DND-41 (cell line): Measurements from ENCODE around the gene SLC39A11.

ENCODE experiments used
- ATAC-seq: fragments of 200-7000 bp; cut with Tn5 transposase; 3 replicates; pipeline ENCODE4 v1.9.1; 2021; ENCODE audit warnings: low read depth; ENCODE audit not compliant: insufficient read depth
- DNase-seq: peaks from one replicate; pipeline ENCODE4 v3.0.0-alpha.2; 2020
- H2AFZ ChIP-seq: 2 replicates; pipeline ENCODE4 v1.6.0; 2012; ENCODE audit warnings: low read depth, low read length
- H3K27ac ChIP-seq: 2 replicates; pipeline ENCODE4 v1.5.1; 2012; ENCODE audit warnings: low read length, inconsistent platforms
- H3K27me3 ChIP-seq: fragments of 200-600 bp; sonication (generic); 2 replicates; pipeline ENCODE4 v1.6.0; 2012; ENCODE audit warnings: low read length, mild to moderate bottlenecking, inconsistent platforms; ENCODE audit not compliant: insufficient read depth, poor library complexity
- H3K36me3 ChIP-seq: 2 replicates; pipeline ENCODE4 v1.5.1; 2012; ENCODE audit warnings: low read length, inconsistent platforms; ENCODE audit not compliant: insufficient read depth
- H3K4me1 ChIP-seq: 2 replicates; pipeline ENCODE4 v1.5.1; 2012; ENCODE audit warnings: mild to moderate bottlenecking, low read length; ENCODE audit not compliant: insufficient read depth
- H3K4me2 ChIP-seq: 2 replicates; pipeline ENCODE4 v1.6.0; 2012; ENCODE audit warnings: mild to moderate bottlenecking, moderate library complexity, low read length, inconsistent platforms; ENCODE audit not compliant: insufficient read depth
- H3K4me3 ChIP-seq, 2 experiments: fragments of 200-600 bp in 1 of 2; shearing (Covaris generic) in 1 of 2; 2 replicates each; pipeline ENCODE4 v1.5.1; 2012 to 2016; ENCODE audit warnings: inconsistent platforms in 2 of 2, low read length in 2 of 2, mild to moderate bottlenecking in 2 of 2, low read depth in 1 of 2, moderate library complexity in 1 of 2
- H3K79me2 ChIP-seq: 2 replicates; pipeline ENCODE4 v1.6.0; 2012; ENCODE audit warnings: low read length, inconsistent platforms; ENCODE audit not compliant: insufficient read depth
- H3K9ac ChIP-seq: 2 replicates; pipeline ENCODE4 v1.6.0; 2012; ENCODE audit warnings: low read depth, mild to moderate bottlenecking, inconsistent platforms, low read length, moderate library complexity
- H3K9me3 ChIP-seq: 2 replicates; pipeline ENCODE4 v1.5.1; 2012; ENCODE audit warnings: low read length, moderate library complexity, mild to moderate bottlenecking, inconsistent platforms; ENCODE audit not compliant: insufficient read depth, severe bottlenecking
- H4K20me1 ChIP-seq: 2 replicates; pipeline ENCODE4 v1.6.0; 2012; ENCODE audit warnings: low read length; ENCODE audit not compliant: insufficient read depth
- EZH2 ChIP-seq: IDR thresholded peaks from 3 replicates; pipeline ENCODE4 v1.6.1; 2012; ENCODE audit warnings: borderline replicate concordance, low read depth, mild to moderate bottlenecking, moderate library complexity, low read length, inconsistent platforms; ENCODE audit not compliant: severe bottlenecking
- TF ChIP-seq, protein P1 (sequence below): IDR thresholded peaks from 2 replicates; pipeline ENCODE4 v1.5.1; 2012; ENCODE audit warnings: borderline replicate concordance, low read length, moderate library complexity, mild to moderate bottlenecking; ENCODE audit not compliant: poor library complexity, severe bottlenecking; ENCODE audit errors: extremely low read depth

SLC39A11 gene

GRCh38 chr17:72696721-72697120 lies 395.8 kb downstream of the SLC39A11 start:
- no peak overlapping the region for H3K4me2 ChIP-seq
- no peaks in the 10 kb centered on the region for H3K36me3 ChIP-seq
- H3K27me3 ChIP-seq = no peaks in the 10 kb centered on the region
- no peak overlapping the region for H3K27ac ChIP-seq
- H3K4me1 ChIP-seq = no peaks in the 10 kb centered on the region
- H3K9me3 ChIP-seq = no peaks in the 10 kb centered on the region
- H3K9ac ChIP-seq = no peak overlapping the region
- no peaks in the 10 kb centered on the region for H3K79me2 ChIP-seq
- no peak for TF ChIP-seq EZH2
- TF ChIP-seq, protein P1, sequence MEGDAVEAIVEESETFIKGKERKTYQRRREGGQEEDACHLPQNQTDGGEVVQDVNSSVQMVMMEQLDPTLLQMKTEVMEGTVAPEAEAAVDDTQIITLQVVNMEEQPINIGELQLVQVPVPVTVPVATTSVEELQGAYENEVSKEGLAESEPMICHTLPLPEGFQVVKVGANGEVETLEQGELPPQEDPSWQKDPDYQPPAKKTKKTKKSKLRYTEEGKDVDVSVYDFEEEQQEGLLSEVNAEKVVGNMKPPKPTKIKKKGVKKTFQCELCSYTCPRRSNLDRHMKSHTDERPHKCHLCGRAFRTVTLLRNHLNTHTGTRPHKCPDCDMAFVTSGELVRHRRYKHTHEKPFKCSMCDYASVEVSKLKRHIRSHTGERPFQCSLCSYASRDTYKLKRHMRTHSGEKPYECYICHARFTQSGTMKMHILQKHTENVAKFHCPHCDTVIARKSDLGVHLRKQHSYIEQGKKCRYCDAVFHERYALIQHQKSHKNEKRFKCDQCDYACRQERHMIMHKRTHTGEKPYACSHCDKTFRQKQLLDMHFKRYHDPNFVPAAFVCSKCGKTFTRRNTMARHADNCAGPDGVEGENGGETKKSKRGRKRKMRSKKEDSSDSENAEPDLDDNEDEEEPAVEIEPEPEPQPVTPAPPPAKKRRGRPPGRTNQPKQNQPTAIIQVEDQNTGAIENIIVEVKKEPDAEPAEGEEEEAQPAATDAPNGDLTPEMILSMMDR = no peak
- no peaks in the 10 kb centered on the region for H4K20me1 ChIP-seq
- DNase-seq = no peak
- H3K4me3 ChIP-seq = no peak overlapping the region
- H2AFZ ChIP-seq = no peak overlapping the region
- no peak for ATAC-seq

GRCh38 chr17:72696156-72696555 lies 396.3 kb downstream of the SLC39A11 start:
- no peak for ATAC-seq
- TF ChIP-seq EZH2 = no peak
- TF ChIP-seq, protein P1 = no peak
- no peaks in the 10 kb centered on the region for H3K27me3 ChIP-seq
- H3K27ac ChIP-seq = no peak overlapping the region
- H3K4me1 ChIP-seq = no peaks in the 10 kb centered on the region
- no peak for DNase-seq
- no peaks in the 10 kb centered on the region for H3K36me3 ChIP-seq
- no peak overlapping the region for H3K9ac ChIP-seq
- no peaks in the 10 kb centered on the region for H3K9me3 ChIP-seq
- no peak overlapping the region for H3K4me2 ChIP-seq
- no peaks in the 10 kb centered on the region for H4K20me1 ChIP-seq
- H3K79me2 ChIP-seq = no peaks in the 10 kb centered on the region
- H3K4me3 ChIP-seq = no peak overlapping the region
- H2AFZ ChIP-seq = no peak overlapping the region

- Histone ChIP-seq H3K9ac (no peak overlapping the region), H3K27me3 (no peaks in the 10 kb centered on the region), H3K4me1 (no peaks in the 10 kb centered on the region), H3K4me2 (no peak overlapping the region), H2AFZ (no peak overlapping the region), H3K79me2 (no peaks in the 10 kb centered on the region), H3K36me3 (no peaks in the 10 kb centered on the region), H4K20me1 (no peaks in the 10 kb centered on the region), H3K9me3 (no peaks in the 10 kb centered on the region), H3K4me3 (no peak overlapping the region), H3K27ac (no peak overlapping the region)
- ATAC-seq = no peak
- no peak for DNase-seq
- TF ChIP-seq, protein P1 = no peak
- TF ChIP-seq EZH2 = no peak
Observed at GRCh38 chr17:72693956-72694355, 398.5 kb downstream of the SLC39A11 start.

- Histone ChIP-seq H3K36me3 (no peaks in the 10 kb centered on the region), H4K20me1 (no peaks in the 10 kb centered on the region), H3K9ac (no peak overlapping the region), H3K4me3 (no peak overlapping the region), H3K27me3 (no peaks in the 10 kb centered on the region), H3K27ac (no peak overlapping the region), H3K9me3 (no peaks in the 10 kb centered on the region), H3K79me2 (no peaks in the 10 kb centered on the region), H3K4me1 (no peaks in the 10 kb centered on the region), H3K4me2 (no peak overlapping the region), H2AFZ (no peak overlapping the region)
- DNase-seq (no peak), ATAC-seq (no peak)
- no peak for TF ChIP-seq EZH2
- TF ChIP-seq, protein P1 = no peak
Observed at GRCh38 chr17:72693151-72693878, 399.2 kb downstream of the SLC39A11 start.
